ENCODE data around the gene SMAD4. TPM values are rescaled to one million over a fixed set of nuclear protein-coding genes. Genes with fewer than 3 reads are reported as not detected.

SMAD4 gene
- total RNA-seq, 1 experiment from 2014 or later: 105 TPM

DNA sequence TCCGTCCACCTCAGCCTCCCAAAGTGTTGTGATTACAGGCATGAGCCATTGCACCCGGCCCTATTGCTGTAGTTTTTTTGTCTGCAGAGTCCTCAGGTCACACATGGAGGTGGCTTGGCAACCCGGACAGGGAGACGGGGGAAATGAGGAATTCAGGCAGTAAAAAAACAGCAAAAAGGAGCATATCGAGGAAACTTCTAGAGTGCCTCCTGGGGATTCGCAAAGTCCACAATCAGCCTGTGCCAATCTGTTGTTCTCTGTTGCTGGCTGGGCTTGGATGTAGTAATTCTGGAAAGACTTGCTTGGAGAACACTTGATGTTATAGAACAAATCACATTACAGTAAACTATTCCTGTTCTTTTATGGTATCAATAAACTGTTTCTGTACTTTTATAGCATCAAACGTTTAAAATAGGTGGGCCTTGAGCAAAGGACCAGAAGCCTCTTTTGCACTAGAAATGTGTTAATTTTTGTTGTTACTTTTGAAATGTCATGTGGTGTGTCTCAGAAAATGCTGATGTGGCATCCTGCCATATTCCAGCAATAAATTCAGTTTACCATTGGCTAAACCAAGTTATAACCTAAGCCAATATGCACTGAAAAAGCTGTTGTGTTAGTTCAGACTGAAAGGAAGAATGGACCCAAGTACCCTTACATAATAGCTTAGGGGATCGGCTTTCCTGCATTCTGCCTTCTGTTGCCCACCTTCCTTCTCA lies 47.8 kb upstream of the SMAD4 start:
- Mint-ChIP-seq H3K4me1 (peaks cover 4% of the 10 kb centered on the region), H3K27me3 (ENCODE audit: low read depth) (0 out of 2 replicates have a peak, but pooled peaks cover 3% of the 10 kb centered on the region), H3K27ac (no peak overlapping the region), H3K36me3 (peaks cover 22% of the 10 kb centered on the region), H3K4me3 (no peak overlapping the region), H3K9me3 (peaks cover 16% of the 10 kb centered on the region)
- TF ChIP-seq FOXP1 (CRISPR knock-in tag; IDR thresholded peaks at IDR 0.05; ENCODE audit: borderline replicate concordance): no peak
- TF ChIP-seq ZNF232 (CRISPR knock-in tag; IDR thresholded peaks at IDR 0.05): no peak
- TF ChIP-seq ATF1 (CRISPR knock-in tag; IDR thresholded peaks at IDR 0.05): no peak
- no peak for TF ChIP-seq PRDM15 (CRISPR knock-in tag; IDR thresholded peaks at IDR 0.05)
- TF ChIP-seq ZNF423 (CRISPR knock-in tag; IDR thresholded peaks at IDR 0.05): no peak
- no peak for TF ChIP-seq MYBL2 (CRISPR knock-in tag; IDR thresholded peaks at IDR 0.05)
- no peak for TF ChIP-seq IRF2 (CRISPR knock-in tag; IDR thresholded peaks at IDR 0.05; ENCODE audit: borderline replicate concordance, low read depth)
- TF ChIP-seq, protein P1, sequence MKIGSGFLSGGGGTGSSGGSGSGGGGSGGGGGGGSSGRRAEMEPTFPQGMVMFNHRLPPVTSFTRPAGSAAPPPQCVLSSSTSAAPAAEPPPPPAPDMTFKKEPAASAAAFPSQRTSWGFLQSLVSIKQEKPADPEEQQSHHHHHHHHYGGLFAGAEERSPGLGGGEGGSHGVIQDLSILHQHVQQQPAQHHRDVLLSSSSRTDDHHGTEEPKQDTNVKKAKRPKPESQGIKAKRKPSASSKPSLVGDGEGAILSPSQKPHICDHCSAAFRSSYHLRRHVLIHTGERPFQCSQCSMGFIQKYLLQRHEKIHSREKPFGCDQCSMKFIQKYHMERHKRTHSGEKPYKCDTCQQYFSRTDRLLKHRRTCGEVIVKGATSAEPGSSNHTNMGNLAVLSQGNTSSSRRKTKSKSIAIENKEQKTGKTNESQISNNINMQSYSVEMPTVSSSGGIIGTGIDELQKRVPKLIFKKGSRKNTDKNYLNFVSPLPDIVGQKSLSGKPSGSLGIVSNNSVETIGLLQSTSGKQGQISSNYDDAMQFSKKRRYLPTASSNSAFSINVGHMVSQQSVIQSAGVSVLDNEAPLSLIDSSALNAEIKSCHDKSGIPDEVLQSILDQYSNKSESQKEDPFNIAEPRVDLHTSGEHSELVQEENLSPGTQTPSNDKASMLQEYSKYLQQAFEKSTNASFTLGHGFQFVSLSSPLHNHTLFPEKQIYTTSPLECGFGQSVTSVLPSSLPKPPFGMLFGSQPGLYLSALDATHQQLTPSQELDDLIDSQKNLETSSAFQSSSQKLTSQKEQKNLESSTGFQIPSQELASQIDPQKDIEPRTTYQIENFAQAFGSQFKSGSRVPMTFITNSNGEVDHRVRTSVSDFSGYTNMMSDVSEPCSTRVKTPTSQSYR (CRISPR knock-in tag; IDR thresholded peaks at IDR 0.05): no peak
- TF ChIP-seq, protein P2, sequence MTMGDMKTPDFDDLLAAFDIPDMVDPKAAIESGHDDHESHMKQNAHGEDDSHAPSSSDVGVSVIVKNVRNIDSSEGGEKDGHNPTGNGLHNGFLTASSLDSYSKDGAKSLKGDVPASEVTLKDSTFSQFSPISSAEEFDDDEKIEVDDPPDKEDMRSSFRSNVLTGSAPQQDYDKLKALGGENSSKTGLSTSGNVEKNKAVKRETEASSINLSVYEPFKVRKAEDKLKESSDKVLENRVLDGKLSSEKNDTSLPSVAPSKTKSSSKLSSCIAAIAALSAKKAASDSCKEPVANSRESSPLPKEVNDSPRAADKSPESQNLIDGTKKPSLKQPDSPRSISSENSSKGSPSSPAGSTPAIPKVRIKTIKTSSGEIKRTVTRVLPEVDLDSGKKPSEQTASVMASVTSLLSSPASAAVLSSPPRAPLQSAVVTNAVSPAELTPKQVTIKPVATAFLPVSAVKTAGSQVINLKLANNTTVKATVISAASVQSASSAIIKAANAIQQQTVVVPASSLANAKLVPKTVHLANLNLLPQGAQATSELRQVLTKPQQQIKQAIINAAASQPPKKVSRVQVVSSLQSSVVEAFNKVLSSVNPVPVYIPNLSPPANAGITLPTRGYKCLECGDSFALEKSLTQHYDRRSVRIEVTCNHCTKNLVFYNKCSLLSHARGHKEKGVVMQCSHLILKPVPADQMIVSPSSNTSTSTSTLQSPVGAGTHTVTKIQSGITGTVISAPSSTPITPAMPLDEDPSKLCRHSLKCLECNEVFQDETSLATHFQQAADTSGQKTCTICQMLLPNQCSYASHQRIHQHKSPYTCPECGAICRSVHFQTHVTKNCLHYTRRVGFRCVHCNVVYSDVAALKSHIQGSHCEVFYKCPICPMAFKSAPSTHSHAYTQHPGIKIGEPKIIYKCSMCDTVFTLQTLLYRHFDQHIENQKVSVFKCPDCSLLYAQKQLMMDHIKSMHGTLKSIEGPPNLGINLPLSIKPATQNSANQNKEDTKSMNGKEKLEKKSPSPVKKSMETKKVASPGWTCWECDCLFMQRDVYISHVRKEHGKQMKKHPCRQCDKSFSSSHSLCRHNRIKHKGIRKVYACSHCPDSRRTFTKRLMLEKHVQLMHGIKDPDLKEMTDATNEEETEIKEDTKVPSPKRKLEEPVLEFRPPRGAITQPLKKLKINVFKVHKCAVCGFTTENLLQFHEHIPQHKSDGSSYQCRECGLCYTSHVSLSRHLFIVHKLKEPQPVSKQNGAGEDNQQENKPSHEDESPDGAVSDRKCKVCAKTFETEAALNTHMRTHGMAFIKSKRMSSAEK (CRISPR knock-in tag; IDR thresholded peaks at IDR 0.05; ENCODE audit: borderline replicate concordance): no peak
- TF ChIP-seq CREB1 (CRISPR knock-in tag; IDR thresholded peaks at IDR 0.05): no peak
- TF ChIP-seq TEAD4 (CRISPR knock-in tag; IDR thresholded peaks at IDR 0.05): no peak
- TF ChIP-seq ETV6 (CRISPR knock-in tag; IDR thresholded peaks at IDR 0.05): no peak
- TF ChIP-seq FOXK1 (CRISPR knock-in tag; IDR thresholded peaks at IDR 0.05): no peak
- TF ChIP-seq JUN (CRISPR knock-in tag; IDR thresholded peaks at IDR 0.05): no peak
- no peak for TF ChIP-seq ARID4B (CRISPR knock-in tag; IDR thresholded peaks at IDR 0.05; ENCODE audit: borderline replicate concordance)
- TF ChIP-seq, protein P3, sequence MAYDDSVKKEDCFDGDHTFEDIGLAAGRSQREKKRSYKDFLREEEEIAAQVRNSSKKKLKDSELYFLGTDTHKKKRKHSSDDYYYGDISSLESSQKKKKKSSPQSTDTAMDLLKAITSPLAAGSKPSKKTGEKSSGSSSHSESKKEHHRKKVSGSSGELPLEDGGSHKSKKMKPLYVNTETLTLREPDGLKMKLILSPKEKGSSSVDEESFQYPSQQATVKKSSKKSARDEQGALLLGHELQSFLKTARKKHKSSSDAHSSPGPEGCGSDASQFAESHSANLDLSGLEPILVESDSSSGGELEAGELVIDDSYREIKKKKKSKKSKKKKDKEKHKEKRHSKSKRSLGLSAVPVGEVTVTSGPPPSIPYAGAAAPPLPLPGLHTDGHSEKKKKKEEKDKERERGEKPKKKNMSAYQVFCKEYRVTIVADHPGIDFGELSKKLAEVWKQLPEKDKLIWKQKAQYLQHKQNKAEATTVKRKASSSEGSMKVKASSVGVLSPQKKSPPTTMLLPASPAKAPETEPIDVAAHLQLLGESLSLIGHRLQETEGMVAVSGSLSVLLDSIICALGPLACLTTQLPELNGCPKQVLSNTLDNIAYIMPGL (CRISPR knock-in tag; IDR thresholded peaks at IDR 0.05): no peak
- no peak for TF ChIP-seq ZMAT4 (CRISPR knock-in tag; IDR thresholded peaks at IDR 0.05)
- no peak for TF ChIP-seq ATF3 (CRISPR knock-in tag; conservative IDR thresholded peaks at IDR 0.05)
- ChIA-PET CTCF (interaction anchor here (0.7 kb wide), 1 partner anchor 43 kb away, joined by 5 read pairs; no protein-coding TSS in a partner anchor), POLR2A (no interaction called here)
- ATAC-seq: no peak
- no peak for DNase-seq (ENCODE audit: low spot score)

All from WTC11 (cell line).